ENCODE data around the gene MEMO1. TPM values are rescaled to one million over a fixed set of nuclear protein-coding genes. Genes with fewer than 3 reads are reported as not detected.

The MEMO1 gene
- total and polyA plus RNA-seq, 9 of the 15 experiments (the other 6 are each of a cell fraction or from before 2014, with no cell fraction given): 22.1 to 87.7 (median 61.2) TPM

- intact Hi-C loops (cut with micrococcal nuclease) (no loop called here), in situ Hi-C loops (cut with MboI) (no loop called here)
- no peaks in the 10 kb centered on the region for H3K36me3 ChIP-seq (ENCODE audit: control insufficient read depth, insufficient read depth, low read length)
- no peak overlapping the region for H2AFZ ChIP-seq (ENCODE audit: low read depth, low read length)
- ChIA-PET CTCF (ENCODE audit: low intra/inter-chr PET ratio) (no interaction called here), POLR2A (no interaction called here)
- no peaks in the 10 kb centered on the region for H3K4me1 ChIP-seq (replicated peaks in 1 of 2; ENCODE audit: control insufficient read depth in 2 of 2, insufficient read depth in 2 of 2, low read length in 2 of 2)
- no peak overlapping the region for H3K4me3 ChIP-seq
- TF ChIP-seq STAT5A (IDR thresholded peaks at IDR 0.05; ENCODE audit: borderline replicate concordance, low read length) (no peak), ARID4B (CRISPR knock-in tag; IDR thresholded peaks at IDR 0.05) (no peak), ZNF165 (CRISPR knock-in tag; IDR thresholded peaks at IDR 0.05; ENCODE audit: borderline replicate concordance) (no peak), CBFA2T2 (conservative IDR thresholded peaks at IDR 0.05) (no peak), ETV5 (CRISPR knock-in tag; IDR thresholded peaks at IDR 0.05; ENCODE audit: low read depth) (no peak), SRF (CRISPR knock-in tag; IDR thresholded peaks at IDR 0.05) (no peak), BCL6 (CRISPR knock-in tag; IDR thresholded peaks at IDR 0.05) (no peak), JUNB (CRISPR knock-in tag; conservative IDR thresholded peaks at IDR 0.05) (no peak), HMGN3 (IDR thresholded peaks at IDR 0.05; ENCODE audit: borderline replicate concordance, extremely low read depth, insufficient read length, low read depth, low read length) (no peak), EZH2 (IDR thresholded peaks at IDR 0.05; ENCODE audit: borderline replicate concordance, low read depth, low read length) (no peak), SMARCA4 (IDR thresholded peaks at IDR 0.05) (no peak)
- no peak for DNase-seq (ENCODE audit: extremely low read depth in 1 of 4, low spot score in 3 of 4)
- no peak overlapping the region for H3K27ac ChIP-seq (ENCODE audit: extremely low read depth, low read depth, low read length)
- no peaks in the 10 kb centered on the region for H3K9me1 ChIP-seq (ENCODE audit: control insufficient read depth, insufficient read depth, low read length)
- no peaks in the 10 kb centered on the region for H3K27me3 ChIP-seq (ENCODE audit: control insufficient read depth in 2 of 2, insufficient read depth in 2 of 2, low read length in 2 of 2)
- no peak overlapping the region for H3K4me2 ChIP-seq (ENCODE audit: insufficient read depth, low read length)
- BruUV-seq (replicated peaks): no TSS peak
- no peaks in the 10 kb centered on the region for H4K20me1 ChIP-seq (replicated peaks; ENCODE audit: control insufficient read depth, insufficient read depth, low read length)
- ATAC-seq: no peak
- 3% methylated on average over 2 of the region's 2 CpGs for WGBS (ENCODE audit: insufficient coverage, low coverage, missing lambda C conversion rate)
- no peak for FAIRE-seq
- no peak overlapping the region for H3K9ac ChIP-seq (ENCODE audit: insufficient read depth in 1 of 2, low read depth in 2 of 2, low read length in 2 of 2)
- no peaks in the 10 kb centered on the region for H3K9me3 ChIP-seq (replicated peaks; ENCODE audit: control insufficient read depth, insufficient read depth, low read depth, low read length)
- no peaks in the 10 kb centered on the region for H3K79me2 ChIP-seq (ENCODE audit: control insufficient read depth, insufficient read depth, low read length)
These were observed 179.2 kb downstream of the MEMO1 start for GRCh38 chr2:31831585-31831984.
